HG03354 (cell line): ENCODE data around the gene OR2D3.
"Not testable (repeated sequence)": the region's sequence is repeated elsewhere in the genome, so short reads cannot be mapped to it uniquely, and the experiment has no call there.

Source experiments
- ATAC-seq: cut with Tn5 transposase; IDR thresholded peaks from one replicate; pipeline ENCODE4 v1.9.1; 2021; ENCODE audit warnings: mild to moderate bottlenecking; ENCODE audit not compliant: unreplicated experiment, poor library complexity, severe bottlenecking

Gene OR2D3, protein sequence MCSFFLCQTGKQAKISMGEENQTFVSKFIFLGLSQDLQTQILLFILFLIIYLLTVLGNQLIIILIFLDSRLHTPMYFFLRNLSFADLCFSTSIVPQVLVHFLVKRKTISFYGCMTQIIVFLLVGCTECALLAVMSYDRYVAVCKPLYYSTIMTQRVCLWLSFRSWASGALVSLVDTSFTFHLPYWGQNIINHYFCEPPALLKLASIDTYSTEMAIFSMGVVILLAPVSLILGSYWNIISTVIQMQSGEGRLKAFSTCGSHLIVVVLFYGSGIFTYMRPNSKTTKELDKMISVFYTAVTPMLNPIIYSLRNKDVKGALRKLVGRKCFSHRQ

DNA sequence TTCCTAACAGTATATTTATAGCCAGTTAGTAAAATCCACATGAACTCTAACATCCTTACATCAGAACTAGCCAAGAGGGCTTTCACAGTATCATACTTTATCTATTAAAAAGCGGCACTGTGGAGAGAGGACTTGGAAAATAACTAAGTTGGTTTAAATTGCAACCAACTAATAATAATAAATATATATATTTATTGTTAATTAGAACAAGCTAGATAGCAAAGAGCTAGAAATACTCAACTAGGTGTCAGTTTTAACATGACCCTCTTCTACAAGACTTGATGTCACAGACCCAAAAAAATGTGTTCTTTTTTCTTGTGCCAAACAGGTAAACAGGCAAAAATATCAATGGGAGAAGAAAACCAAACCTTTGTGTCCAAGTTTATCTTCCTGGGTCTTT is at the start of gene OR2D3:
Gene OR2D3, plus strand, starts transcription at position 301 of the 400 bp plus-strand sequence. Its CDS starts 0 bp downstream, at position 301.
- ATAC-seq: no peak

DNA sequence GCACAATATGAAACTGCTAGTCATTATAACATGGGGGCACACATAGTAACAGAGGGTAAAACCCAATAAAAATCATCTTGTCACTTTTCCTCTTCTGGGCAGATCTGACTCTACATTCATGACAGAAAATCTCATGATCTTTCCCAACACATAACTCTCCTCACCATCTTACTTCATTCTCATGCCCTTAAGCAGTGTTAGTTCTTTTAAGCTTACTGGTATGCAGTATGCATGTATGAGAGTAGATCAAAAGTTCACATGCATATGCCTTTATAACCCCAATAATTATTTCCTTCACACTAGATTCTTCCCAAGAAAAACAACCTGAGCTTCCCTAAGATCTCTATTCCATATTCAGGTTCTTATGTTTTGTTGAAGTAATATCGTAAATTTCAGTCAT is 49.5 kb upstream of the OR2D3 start:
- no peak for ATAC-seq

DNA sequence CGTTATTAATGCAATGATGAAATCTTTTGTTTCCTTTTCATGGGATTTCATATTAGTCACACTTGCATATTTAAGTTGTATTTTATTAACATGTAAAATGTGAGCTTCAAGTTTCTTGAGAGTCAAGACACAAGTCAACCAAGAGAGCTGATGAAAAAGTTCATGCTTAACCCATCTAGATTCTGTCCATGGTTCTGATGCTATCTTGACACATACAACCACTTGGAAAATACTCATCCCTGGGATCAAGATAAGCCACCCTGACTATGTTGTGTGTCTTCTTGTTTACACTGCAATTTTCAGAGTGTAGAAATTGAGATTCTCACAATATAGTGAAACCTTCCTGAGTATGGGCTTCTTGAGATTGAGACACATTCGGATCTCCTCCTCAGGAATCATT is 45.0 kb upstream of the OR2D3 start:
- no peak for ATAC-seq

DNA sequence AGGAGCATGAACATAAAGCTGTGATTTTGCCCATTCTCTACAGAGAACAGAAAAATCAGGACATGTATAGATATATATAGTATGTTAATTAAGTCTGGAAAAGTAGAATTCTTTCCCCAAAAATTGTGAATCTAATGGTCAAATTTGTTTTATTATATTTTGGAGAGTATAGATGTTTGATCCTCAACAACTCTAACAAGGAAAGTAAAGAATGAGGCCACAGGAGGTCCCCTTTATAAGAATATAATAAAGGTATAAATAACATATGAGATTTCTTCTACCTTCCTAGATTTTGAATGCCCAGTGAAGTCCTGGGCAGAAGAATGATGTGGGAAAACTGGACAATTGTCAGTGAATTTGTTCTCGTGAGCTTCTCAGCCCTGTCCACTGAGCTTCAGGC is 44.5 kb upstream of the OR2D3 start, which contains the start of gene OR10A4:
Gene OR10A4, plus strand, starts transcription at position 301 of the 400 bp plus-strand sequence. Its CDS starts 23 bp downstream, at position 324.
- no peak for ATAC-seq

DNA sequence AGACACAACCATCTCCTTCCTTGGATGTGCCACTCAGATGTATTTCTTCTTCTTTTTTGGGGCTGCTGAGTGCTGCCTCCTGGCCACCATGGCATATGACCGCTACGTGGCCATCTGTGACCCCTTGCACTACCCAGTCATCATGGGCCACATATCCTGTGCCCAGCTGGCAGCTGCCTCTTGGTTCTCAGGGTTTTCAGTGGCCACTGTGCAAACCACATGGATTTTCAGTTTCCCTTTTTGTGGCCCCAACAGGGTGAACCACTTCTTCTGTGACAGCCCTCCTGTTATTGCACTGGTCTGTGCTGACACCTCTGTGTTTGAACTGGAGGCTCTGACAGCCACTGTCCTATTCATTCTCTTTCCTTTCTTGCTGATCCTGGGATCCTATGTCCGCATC is 43.9 kb upstream of the OR2D3 start:
- ATAC-seq: no peak

DNA sequence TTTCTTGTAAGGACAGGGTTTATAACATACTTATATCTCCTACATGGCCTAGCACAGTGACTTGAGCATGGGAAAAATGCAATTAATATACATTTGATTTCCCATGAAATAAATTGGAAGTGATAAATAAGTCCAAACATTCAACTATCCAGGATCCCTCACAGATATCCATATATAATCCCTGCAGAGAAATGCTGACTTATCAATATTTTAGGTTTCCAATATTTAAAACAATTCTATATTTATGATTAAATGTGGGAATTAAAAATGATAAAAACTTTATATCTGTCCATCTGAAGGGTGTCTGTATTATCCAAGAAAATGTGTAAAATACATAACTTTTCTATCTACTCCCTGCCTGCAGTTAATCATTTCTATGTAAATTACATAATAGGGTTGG is 38.1 kb upstream of the OR2D3 start:
- no peak for ATAC-seq

DNA sequence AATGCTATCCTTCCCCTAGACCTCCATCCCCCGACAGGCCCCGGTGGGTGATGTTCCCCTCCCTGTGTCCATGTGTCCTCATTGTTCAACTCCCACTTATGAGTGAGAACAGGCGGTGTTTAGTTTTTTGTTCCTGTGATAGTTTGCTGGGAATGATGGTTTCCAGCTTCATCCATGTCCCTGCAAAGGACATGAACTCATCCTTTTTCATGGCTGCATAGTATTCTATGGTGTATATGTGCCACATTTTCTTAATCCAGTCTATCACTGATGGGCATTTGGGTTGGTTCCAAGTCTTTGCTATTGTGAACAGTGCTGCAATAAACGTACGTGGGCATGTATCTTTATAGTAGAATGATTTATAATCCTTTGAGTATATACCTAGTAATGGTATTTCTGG is 33.1 kb upstream of the OR2D3 start:
- ATAC-seq: not testable (repeated sequence)

DNA sequence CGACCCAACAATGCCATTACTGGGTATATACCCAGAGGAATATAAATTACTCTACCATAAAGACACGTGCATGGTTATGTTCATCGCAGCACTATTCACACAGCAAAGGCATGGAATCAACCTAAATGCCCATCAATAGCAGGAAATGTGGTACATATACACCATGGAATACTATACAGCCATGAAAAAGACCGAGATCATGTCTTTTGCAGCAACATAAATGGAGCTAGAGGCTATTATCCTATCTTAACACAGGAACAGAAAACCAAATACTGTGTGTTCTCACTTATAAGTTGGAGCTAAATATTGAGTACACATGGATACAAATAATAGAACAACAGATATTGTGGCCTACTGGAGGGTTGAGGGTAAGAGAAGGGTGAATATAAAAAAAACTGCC is 32.0 kb upstream of the OR2D3 start:
- ATAC-seq: no peak

DNA sequence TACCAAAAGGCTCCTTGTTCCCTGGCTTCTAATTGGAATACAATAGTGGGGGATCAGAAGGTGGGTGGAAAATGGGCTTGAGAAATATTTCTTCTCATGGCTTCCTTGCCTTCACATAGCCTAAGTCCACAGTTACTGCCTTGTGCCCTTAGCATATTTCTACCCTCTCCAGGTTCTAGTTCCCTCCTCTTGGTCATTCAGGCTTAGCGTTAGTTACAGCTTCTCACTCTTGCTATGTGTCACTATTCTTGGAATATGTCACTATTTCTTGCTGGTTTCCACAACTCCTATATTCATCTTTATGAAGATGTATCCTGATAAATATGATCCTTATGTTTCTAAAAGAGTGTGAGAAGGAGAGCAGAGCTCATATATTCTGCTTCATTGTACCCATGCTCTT is 31.0 kb upstream of the OR2D3 start:
- no peak for ATAC-seq

DNA sequence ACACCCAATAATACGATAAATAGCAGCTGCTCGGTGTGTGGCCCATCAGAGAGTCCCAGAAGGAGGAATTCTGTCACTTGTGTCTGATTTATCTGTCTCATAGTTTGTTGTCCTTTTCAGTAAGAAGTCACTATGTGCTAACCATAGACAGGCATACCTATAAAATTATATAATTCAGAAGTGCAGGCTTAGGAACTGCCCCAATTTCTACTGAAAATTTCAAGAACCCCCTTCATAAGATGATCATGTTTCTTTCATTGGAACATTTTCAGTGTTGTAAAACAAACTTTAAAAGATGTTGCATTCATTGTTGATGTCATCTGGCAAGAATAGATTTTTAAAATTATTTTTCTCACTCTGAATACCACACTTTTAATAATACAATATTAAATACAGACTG is 28.4 kb upstream of the OR2D3 start, which contains the start of gene OR2D2:
Gene OR2D2, minus strand, starts transcription at position 101 of the 400 bp plus-strand sequence. Its CDS starts 0 bp downstream, at position 101.
- no peak for ATAC-seq

DNA sequence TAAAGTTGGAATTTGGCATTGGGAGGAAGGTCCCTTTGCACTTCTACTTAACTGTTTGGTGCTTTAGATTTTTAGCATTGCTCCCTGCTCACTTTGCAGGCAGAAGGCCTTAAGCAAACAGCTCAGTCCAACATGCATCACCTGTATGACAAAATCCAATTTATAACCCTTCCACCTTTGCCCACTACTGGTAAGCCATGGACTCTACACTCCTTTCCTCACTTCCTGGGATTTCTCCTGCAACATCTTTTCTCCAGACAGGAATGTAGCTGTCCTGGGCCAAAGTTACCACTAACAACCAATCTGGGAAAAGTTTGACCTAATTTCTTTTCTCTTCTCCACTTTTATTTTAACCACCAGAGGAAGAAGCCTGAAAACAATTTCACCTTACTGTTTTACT is 26.7 kb upstream of the OR2D3 start:
- ATAC-seq: no peak

DNA sequence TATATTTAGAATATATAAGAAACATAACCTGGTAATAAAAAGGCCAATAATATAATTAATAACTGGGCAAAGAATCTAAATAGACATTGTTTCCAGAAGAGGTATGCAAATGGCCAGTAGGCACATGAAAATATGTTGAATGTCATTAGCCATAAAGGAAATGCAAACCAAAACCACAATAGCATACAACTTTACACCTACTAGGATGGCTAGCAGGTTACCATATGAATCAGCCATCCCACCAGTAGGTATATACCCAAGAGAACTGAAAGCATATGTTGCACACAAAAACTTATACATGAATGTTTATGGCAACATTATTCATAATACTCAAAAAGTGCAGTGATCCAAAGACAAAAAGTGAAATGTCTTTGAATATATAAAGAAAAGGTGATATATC is 25.8 kb upstream of the OR2D3 start:
- ATAC-seq: peak; percentile 90

DNA sequence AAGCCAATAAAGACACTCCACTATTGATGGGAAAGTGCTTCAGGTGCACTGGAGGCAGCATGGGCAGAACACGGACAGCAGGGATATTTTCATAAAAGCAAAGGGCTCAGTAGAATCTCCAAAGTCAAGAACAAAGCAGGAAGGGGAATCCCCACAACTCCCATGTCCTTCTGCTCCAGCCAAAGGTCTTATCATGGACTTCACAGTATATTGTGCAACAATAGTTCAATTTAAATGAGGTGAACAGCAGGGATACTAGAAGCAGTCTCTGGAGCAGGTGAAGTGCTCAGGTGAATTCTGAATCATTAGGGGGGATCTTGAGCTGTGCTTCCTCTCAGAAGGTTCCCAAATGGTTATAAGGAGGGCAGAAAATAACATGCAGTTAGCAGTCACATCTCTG is 21.9 kb upstream of the OR2D3 start:
- no peak for ATAC-seq

DNA sequence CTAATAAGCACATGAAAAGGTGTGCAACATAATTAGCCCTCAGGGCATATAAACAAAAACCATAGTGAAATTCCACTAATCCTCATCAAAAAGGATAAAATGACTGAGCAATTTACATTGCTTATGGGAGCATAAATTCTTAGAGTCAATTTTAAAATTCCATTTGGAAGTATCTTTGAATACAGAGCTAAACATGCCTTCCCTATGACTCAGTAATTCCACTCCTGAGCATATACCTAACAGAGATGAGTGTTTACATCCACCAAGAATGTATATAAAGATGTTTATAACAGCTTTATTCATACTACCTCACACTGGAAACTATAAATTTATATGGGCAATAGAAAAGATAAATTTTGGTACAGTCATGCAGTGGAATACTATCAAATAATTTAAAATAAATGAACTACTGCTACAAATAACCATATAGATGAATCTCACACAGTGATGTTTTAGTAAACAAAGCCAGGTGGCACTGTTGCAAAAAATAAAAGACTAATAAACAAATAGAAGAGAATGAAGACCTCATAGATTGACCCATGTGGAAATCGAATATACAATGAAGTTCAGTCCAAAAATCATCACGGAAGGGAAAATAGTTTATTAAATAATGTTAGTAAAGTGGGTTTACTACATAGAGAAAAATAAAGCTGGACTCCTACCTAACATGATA is 20.3 kb upstream of the OR2D3 start:
- no peak for ATAC-seq

DNA sequence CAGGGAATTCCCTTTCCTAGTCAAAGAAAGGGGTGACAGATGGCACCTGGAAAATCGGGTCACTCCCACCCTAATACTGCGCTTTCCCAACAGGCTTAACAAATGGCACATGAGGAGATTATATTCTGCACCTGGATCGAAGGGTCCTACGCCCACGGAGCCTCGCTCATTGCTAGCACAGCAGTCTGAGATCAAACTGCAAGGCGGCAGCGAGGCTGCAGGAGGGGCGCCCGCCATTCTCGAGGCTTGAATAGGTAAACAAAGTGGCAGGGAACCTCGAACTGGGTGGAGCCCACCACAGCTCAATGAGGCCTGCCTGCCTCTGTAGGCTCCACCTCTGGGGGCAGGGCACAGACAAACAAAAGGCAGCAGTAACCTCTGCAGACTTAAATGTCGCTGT is 16.0 kb upstream of the OR2D3 start:
- not testable (repeated sequence) for ATAC-seq

DNA sequence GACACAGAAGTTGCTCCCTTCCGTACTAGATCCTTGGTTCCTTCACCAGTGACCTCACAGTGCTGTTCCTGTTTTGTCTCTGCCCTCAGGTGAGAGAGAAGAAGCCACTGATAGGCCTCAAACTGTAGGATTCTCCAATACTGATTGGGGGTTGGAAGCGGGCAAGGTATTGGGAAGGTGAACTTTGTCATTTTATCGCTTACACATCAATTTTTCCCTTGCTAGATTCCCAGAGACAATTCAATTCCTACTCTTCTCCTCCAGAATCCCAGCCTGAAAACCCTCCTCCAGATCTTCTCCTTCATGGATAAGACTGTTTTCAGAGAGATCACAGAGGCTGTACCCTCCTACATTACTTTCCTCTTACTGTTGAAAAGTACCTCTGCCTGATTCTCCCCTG is 9.4 kb upstream of the OR2D3 start:
- ATAC-seq: no peak

DNA sequence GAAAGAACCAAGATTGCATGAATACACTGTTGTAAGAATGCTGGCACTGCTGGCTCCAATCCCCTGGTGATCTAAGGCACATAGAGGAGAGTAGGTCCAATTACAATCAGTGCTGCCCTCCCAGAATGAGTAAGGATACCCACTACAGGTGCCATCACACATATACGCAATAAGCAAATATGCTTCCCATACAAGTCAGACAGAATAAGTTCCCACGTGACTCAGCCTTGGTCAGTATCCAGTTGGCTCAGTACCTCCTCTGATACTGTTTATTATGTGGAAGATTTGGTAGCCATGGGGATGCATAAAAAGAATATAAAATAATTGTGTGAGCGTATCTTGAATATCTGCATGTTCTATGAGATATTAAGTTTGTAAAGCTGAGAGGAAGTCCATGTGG is 8.9 kb upstream of the OR2D3 start:
- no peak for ATAC-seq

DNA sequence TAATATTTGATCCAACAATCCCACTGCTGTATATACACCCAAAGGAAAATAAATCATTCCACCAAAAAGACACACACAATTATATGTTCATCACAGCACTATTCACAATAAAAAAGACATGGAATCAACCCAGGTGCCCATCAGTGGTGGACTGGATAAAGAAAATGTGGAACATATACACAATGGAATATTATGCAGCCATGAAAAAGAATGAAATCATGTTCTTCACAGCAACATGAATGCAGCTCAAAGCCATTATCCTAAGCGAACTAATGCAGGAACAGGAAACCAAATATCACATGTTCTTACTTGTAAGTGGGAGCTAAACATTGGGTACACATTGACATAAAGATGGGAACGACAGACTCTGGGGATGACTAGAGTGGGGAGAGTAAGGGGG is 1.1 kb upstream of the OR2D3 start:
- no peak for ATAC-seq

DNA sequence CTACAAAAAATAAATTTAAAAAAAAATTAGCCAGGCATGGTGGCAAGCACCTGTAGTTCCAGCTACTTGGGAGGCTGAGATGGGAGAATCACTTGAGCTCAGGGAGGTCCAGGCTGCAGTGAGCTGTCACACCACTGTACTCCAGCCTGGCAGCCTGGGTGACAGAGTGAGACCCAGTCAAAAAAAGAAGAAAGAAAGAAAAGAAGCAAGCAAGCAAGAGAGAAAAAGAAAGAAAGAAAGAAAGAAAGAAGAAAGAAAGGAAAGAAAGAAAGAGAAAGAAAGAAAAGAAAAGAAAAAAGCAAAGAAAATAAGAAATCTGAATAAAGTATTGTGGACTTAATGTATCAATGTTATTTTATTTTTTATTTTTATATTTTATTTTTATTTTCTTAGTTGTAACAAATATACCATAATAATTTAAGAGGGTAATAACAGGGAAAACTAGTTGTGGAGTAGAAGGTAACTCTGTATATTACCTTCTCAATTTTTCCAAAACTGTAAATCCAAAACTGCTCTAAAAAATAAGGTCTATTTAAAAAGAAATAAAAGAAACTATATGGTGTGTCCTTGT is 4.3 kb downstream of the OR2D3 start:
- no peak for ATAC-seq

DNA sequence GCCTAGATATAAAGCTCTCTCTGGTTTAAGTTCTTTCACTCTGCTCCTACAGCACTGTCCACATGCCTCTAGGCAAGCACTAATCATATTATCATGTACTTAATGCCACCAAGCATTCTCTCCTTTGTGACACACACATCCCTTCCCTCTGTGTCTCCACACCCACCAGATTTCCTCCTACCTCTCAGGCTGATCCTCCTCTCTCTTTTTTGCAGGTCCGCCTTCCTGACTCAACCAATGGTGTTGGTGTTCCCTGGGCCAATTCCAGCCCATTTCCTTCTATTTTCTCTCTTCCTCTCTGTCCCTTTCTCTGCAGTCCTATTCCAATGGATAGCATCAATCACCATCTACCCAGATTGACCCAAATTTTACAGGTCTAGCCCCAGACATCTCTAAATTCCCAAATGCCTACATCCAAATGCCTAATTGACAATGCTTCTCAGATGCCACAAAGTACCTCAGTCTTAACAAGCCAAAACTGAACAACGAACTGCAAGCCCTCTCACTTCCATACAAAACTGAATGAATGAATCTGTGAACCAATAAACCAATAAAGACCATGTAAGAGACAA is 4.9 kb downstream of the OR2D3 start:
- no peak for ATAC-seq
